AG04449 (cell line): Measurements from ENCODE around the gene MTNR1B.
A peak's percentile ranks its signal among the peaks of the same experiment; 100 is the strongest.

Experiments used
- CTCF ChIA-PET: fragments of 350-600 bp; formaldehyde crosslinking; extraction: SDS; loops from one replicate; lab custom pipeline; 2021; ENCODE audit warnings: antibody characterized with exemption; lab: Yijun Ruan, JAX
- POLR2A ChIA-PET: fragments of 400-600, 350-600 bp; formaldehyde crosslinking; extraction: SDS; loops from one replicate; lab custom pipeline; 2020; ENCODE audit warnings: antibody characterized with exemption, inconsistent platforms; lab: Yijun Ruan, JAX
- DNase-seq: peaks from one replicate; pipeline ENCODE4 v3.0.0-alpha.2; 2010; ENCODE audit warnings: low read depth, low spot score
- H3K4me3 ChIP-seq: 2 replicates; pipeline ENCODE4 v1.5.1; 2011; ENCODE audit warnings: low read depth, mild to moderate bottlenecking, control low read depth, low read length
- TF ChIP-seq, protein P1 (sequence below): IDR thresholded peaks from one replicate; pipeline ENCODE4 v1.5.1; 2011; ENCODE audit warnings: mild to moderate bottlenecking, moderate library complexity, low read length, control low read depth, inconsistent platforms; ENCODE audit not compliant: insufficient read depth; ENCODE audit errors: missing control alignments

The MTNR1B gene

GRCh38 chr11:92979176-92979575 is 9.7 kb downstream of the MTNR1B start:
- no peak for DNase-seq
- no peak overlapping the region for H3K4me3 ChIP-seq
- ChIA-PET POLR2A (no interaction called here), CTCF (no interaction called here)
- TF ChIP-seq, protein P1, sequence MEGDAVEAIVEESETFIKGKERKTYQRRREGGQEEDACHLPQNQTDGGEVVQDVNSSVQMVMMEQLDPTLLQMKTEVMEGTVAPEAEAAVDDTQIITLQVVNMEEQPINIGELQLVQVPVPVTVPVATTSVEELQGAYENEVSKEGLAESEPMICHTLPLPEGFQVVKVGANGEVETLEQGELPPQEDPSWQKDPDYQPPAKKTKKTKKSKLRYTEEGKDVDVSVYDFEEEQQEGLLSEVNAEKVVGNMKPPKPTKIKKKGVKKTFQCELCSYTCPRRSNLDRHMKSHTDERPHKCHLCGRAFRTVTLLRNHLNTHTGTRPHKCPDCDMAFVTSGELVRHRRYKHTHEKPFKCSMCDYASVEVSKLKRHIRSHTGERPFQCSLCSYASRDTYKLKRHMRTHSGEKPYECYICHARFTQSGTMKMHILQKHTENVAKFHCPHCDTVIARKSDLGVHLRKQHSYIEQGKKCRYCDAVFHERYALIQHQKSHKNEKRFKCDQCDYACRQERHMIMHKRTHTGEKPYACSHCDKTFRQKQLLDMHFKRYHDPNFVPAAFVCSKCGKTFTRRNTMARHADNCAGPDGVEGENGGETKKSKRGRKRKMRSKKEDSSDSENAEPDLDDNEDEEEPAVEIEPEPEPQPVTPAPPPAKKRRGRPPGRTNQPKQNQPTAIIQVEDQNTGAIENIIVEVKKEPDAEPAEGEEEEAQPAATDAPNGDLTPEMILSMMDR: no peak

- DNase-seq: no peak
- CTCF ChIA-PET: no interaction called here
- TF ChIP-seq, protein P1: no peak
- no peak overlapping the region for H3K4me3 ChIP-seq
- POLR2A ChIA-PET: interaction anchor here (0.8 kb wide), 1 partner anchor 218 kb away, joined by 3 read pairs; the partner anchor contains the start of gene SLC36A4
Measured at GRCh38 chr11:92980312-92980711, 10.9 kb downstream of the MTNR1B start.

DNA sequence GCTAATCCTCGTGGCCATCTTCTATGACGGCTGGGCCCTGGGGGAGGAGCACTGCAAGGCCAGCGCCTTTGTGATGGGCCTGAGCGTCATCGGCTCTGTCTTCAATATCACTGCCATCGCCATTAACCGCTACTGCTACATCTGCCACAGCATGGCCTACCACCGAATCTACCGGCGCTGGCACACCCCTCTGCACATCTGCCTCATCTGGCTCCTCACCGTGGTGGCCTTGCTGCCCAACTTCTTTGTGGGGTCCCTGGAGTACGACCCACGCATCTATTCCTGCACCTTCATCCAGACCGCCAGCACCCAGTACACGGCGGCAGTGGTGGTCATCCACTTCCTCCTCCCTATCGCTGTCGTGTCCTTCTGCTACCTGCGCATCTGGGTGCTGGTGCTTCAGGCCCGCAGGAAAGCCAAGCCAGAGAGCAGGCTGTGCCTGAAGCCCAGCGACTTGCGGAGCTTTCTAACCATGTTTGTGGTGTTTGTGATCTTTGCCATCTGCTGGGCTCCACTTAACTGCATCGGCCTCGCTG is 12.1 kb downstream of the MTNR1B start:
- POLR2A ChIA-PET: no interaction called here
- DNase-seq: no peak
- CTCF ChIA-PET: no interaction called here
- TF ChIP-seq, protein P1: no peak
- no peak overlapping the region for H3K4me3 ChIP-seq

DNA sequence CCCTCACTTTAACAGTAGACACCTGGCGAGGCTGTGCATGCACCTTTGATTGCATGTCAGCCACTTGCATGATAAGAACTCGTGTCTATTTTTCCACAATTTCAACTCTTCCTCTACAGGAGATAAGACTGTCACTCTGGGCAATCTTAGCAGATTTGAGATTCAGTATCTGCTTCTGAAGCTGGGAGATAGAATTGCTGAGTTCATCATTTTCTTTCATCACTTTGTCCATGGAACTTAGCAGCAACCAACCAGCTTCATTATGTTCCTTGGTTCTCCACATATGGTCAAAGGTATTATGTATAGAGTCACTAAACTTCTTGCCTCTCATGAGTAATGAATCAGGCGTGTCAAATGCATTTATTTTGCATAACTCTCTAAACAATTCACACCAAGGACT is 17.1 kb downstream of the MTNR1B start:
- no peak for DNase-seq
- ChIA-PET POLR2A (no interaction called here), CTCF (interaction anchor here (1.2 kb wide), 1 partner anchor 69 kb away, joined by 3 read pairs; no protein-coding TSS in a partner anchor)
- TF ChIP-seq, protein P1: no peak
- no peak overlapping the region for H3K4me3 ChIP-seq

- POLR2A ChIA-PET: no interaction called here
- H3K4me3 ChIP-seq: no peak overlapping the region
- no peak for DNase-seq
- CTCF ChIA-PET: no interaction called here
- TF ChIP-seq, protein P1: no peak
Measured at GRCh38 chr11:92993004-92993403, 23.6 kb downstream of the MTNR1B start.

DNA sequence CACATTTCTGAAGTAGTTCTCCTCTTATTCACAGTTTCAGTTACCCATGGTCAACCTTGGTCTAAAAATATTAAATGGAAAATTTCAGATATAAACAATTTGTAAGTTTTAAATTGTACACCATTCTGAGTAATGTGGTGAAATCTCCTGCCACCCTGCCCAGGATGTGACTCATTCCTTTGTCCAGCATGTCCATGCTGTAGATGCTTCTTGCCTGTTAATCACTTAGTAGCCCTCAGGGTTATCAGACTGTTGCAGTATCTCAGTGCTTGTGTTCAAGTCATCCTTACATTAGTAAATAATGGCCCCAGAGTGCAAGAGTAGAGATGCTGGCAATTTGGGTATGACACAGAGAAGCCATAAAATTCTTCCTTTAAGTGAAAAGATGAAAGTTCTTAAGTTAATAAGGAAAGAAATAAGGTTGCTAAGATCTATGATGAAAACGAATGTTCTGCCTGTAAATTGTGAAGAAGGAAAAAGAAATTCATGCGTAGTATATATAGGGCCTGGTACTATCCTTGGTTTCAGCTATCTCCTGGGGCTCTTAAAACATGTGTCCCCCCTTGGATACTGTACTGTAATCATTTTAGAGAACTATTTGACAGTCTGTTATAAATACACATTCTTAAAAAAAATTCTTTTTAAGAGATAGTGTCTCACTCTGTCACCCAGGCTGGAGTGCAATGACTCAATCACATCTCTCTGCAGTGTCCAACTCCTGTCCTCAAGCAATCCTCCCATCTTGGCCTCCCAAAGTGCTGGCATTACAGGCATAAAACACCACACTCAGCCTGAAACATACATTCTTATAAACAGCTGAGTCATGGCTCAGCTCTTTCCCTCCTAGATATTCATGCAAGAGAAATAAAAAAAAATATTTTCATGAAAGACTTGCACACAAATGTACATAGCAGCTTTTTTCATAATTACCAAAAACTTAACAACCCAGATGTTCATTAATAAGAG is 31.3 kb downstream of the MTNR1B start:
- TF ChIP-seq, protein P1: no peak
- ChIA-PET CTCF (no interaction called here), POLR2A (interaction anchor here (0.6 to 1.0 kb wide), 2 partner anchors 23 to 54 kb away, joined by 3 read pairs; no protein-coding TSS in a partner anchor)
- peak; percentile 63 for DNase-seq
- H3K4me3 ChIP-seq: no peak overlapping the region
